HG03342 (cell line): ENCODE results near the gene INO80C.

Experiments
- ATAC-seq: cut with Tn5 transposase; IDR thresholded peaks from one replicate; pipeline ENCODE4 v1.9.1; 2021; ENCODE audit warnings: mild to moderate bottlenecking, moderate library complexity; ENCODE audit not compliant: unreplicated experiment

The INO80C gene

GRCh38 chr18:35513181-35513936 lies 15.6 kb upstream of the INO80C start:
- ATAC-seq = no peak

DNA sequence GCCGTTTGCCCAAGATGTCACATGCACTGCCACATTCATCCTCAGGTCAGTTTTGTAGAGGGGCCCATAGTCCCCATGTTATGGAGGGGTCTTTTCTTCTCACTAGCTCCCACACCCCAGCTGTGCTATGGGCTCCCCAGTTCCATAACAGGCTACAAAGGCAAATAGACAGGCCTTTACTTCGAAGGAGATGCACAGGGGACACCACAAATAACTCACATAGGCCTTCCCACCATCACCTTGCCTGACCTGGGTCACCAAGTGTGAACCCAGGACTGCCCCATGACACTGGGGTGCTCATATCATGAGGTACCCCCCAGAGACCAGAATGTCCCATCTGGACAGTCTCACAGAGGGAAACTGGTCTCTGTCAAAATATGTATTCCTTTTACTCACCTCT lies 15.0 kb upstream of the INO80C start:
- no peak for ATAC-seq

- ATAC-seq = no peak
Measured at GRCh38 chr18:35511833-35512232, 14.1 kb upstream of the INO80C start.

GRCh38 chr18:35511428-35511827 lies 13.7 kb upstream of the INO80C start:
- peak; percentile 84 for ATAC-seq

DNA sequence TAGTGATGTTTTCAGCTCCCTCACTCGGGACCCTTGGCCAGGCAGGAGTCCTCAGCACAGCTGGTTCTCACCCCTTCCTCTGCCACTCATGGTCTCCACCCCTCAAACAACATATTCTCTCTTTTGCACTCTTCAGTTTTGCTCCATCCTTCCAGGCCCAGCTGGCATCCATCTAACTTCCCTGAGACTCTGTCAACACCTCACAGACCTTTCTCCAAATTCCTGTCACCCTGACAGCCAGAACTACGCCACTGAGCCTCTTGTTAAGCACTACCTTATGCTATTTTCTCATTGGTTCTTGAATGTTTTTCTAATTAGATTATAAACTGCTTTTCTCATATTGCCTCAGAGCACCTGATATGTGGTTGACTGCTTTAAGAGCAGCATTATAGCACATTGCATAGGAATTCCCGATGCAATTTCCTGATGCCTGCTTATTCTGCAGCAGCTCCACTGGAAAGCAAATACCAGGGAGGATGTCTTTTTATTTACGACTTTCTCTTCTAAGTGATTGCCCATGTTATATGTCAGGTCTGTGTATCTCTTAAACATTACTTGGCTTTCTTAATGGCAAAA lies 12.4 kb upstream of the INO80C start:
- ATAC-seq = no peak

DNA sequence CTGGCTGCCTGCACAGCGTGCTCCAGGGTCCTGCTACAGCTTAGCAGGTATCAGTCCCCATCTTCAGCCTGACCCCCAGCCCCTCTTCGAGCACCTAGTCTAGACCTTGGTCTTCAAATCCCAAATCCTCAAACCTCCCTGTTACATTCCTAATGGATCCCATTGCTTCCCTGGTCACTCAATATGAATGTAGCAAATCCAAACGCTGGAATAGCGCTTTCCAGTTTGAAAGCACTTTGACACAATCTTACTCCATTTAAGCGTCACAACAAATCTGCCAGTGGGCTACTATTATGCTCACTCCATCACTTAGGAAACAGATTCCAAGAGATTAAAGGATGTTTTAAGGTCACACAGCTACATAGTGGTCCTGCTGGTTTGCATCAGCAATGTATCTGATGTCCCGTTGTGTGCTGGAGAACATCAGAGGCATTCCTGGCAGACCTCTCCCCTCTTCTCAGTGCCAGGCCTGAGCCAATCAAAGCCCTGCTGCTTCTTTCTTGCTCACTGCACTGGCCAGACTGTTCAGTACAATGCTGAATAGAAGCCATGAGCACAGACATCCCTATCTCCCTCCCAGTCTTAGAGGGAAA lies 11.1 kb upstream of the INO80C start:
- no peak for ATAC-seq

DNA sequence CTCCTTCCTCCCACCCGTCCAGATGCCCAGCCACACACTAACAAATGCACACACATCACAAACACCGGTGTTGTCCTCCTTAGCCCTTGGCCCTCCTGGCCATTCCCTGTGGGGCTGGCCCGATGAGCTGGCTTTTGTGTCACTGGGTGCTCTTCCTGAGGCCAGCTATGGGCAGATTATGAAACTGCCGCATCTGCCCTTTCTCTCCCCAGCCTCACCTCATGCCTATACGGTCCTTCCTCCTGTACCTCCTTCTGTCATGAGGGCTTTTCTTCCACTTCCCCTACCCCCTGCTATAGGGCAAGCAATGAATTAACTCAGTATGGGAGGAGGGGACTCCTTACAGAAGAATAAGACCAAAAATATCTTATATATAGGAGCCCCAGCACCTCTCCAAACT lies 10.3 kb upstream of the INO80C start:
- ATAC-seq = no peak

DNA sequence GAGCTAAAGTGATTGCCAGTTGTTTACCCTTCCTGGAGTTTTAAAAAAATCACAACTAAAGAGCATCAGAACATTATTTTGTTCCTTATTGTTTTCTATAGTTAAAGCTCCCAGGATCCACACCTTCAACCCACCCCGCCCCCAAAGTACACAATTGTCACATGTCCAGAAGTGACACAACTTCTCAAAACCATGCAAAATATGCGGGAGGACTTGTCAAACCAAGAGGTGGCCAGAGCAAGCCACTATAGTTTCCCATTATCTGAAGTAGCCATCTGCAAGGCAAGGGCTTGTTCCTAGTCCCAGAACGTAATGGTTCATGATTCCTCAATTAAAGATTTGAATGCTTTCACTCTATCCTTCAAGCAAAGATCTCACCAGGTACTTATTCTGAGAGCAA lies 9.9 kb upstream of the INO80C start:
- ATAC-seq = no peak

- ATAC-seq = no peak
Measured at GRCh38 chr18:35507192-35507591, 9.4 kb upstream of the INO80C start.

- ATAC-seq = no peak
Measured at GRCh38 chr18:35506024-35506712, 8.4 kb upstream of the INO80C start.

DNA sequence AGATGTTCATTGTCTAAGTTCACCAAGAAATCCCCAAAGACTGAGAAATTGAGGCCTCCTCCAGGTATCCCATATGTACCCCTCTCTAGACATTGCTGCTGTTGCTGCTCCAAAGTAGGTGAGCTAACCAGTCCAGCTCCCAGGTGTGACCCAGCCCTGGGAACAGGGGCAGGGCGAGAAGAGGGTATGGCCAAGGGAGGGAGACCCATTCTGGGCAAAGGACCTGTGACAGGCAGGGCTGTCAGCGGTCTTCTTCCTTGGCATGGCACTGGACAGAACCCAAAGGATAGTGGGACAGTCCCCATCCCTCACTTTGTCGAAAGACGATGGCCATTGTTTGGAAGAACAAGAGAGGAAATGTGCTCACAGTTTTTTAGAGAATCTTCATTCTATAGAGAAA lies 7.2 kb upstream of the INO80C start:
- no peak for ATAC-seq

- ATAC-seq = no peak
Measured at GRCh38 chr18:35502052-35502451, 4.3 kb upstream of the INO80C start.

DNA sequence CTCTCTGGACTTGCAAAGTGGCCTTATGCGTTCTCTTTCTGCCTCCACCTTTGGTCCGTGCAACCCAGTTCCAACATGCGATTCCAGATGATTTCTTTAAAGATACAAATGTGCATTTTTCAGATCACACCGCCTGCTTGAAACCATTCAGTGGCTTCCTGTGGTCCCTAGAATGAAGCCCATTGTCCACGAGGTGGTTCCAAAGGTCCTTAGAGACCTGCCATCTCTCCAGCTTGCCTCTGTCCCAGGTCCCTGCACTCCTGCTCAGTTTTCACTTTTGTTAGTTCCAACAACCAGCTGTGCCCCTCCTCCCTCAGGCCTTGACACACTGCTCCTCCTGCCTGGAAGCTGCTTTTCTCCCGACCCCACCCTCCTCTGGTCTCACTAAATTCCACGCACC lies 3.6 kb upstream of the INO80C start:
- ATAC-seq = no peak

DNA sequence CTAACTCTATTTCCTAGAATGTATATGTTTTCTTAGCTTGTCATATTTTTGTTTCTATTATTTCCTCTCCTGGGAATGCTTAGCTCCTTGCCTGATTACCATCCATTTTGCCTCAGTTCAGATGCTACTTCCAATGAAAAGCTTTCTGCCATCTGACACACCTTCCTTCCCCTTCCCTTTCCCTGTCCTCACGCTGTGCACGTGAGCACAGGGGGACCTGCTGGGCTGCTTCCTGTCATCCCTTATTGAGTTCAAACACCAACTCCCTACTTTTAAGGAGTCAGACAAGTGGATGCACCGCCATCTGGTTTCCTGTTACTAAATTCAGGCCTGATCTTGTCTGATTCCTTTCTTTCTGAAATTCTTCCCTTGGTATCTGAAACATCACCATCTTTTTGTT lies 2.4 kb upstream of the INO80C start:
- no peak for ATAC-seq

DNA sequence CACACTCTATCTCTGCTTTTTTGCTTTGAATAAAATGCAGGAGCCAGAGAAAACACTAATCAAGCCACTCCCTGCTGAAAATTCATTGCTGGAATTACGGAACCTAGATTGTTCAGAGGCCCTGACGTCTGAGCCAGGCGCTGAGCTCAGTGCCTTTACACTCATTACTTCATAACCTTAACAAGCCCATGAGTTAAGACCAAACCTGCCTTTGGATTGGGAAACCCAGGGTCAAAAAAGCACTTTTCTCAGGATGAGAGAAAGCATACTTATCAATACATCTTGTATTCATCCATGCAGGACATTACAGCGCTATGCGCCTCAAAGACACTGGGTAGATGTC lies 762 bp downstream of the INO80C start:
- peak; percentile 26 for ATAC-seq

DNA sequence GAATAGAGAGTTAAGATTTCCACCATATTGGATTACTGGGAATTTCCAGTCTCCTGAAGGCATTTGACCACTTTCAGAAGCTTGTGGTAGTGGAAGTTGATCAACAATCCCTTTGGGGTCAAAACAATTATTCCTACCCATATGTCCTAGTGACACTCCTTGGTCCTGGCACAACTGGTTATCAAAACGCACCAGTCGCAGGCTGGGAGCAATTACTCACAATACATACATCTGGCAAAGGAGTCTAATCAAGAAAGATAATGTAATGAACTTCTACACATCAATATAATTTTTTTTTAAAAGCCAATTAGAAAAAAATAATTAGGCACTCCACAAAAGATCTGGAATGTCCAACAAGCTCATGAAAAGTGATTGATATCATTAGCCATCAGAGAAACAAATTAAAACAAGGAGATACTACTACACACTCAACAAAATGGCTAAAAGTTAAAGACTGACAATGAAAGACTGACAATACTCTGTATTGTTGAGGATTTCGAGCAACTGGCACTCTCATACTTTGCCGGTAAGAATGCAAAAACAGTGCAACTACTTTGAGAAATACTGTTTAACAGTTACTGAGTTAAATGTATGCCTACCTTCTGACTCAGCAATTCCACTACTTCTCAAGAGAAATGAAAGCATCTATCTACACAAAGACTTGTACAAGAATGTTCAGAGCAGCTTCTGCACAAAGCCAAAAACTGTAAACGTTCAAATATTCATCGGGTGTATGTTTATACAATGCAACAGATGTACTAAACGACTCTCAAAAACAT lies 2.0 kb downstream of the INO80C start:
- ATAC-seq = no peak

GRCh38 chr18:35494251-35495220 lies 3.2 kb downstream of the INO80C start:
- no peak for ATAC-seq

DNA sequence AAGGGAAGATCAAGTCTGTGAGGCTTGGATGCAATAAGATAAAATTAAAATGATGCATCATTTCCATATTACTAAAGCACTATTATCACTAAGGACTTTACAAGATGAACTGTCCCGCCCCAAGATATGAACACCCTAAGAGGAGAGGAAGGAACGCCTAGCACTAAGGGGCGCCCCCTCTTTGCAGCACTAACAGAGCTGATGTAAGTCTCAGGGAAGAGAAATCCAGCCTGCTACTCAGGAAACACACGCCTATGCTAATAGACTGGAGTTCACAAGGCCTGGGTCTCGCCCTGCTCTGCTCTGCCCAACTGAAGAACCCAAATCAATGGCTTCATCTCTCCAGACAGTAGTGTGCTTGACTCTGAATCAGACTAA lies 6.1 kb downstream of the INO80C start:
- ATAC-seq = no peak

GRCh38 chr18:35490894-35491699 lies 6.7 kb downstream of the INO80C start:
- no peak for ATAC-seq
